Neural cell (in vitro differentiated cells): ENCODE data around the gene CCL24. TPM values are rescaled to one million over a fixed set of nuclear protein-coding genes. Genes with fewer than 3 reads are reported as not detected.

Experiments
- H2AFZ ChIP-seq: fragments of 200-600, 300-800 bp; sonication (generic), shearing (Covaris generic); 2 replicates; pipeline ENCODE4 v1.6.0; 2014; ENCODE audit warnings: low read depth, mild to moderate bottlenecking, antibody characterized with exemption, low read length, moderate library complexity
- H3F3A ChIP-seq: fragments of 200-600 bp; shearing (Covaris generic); 2 replicates; pipeline ENCODE4 v1.6.1; 2016; ENCODE audit warnings: mild to moderate bottlenecking, moderate library complexity, mixed read lengths, antibody characterized with exemption, low read length; ENCODE audit not compliant: insufficient read depth, poor library complexity, severe bottlenecking
- H3K27ac ChIP-seq: fragments of 200-600, 300-800 bp; sonication (generic), shearing (Covaris generic); 2 replicates; pipeline ENCODE4 v1.5.1; 2014; ENCODE audit warnings: mild to moderate bottlenecking, low read length, moderate library complexity
- H3K27me3 ChIP-seq: fragments of 300-800, 200-600 bp; sonication (generic), shearing (Covaris generic); 2 replicates; pipeline ENCODE4 v1.6.0; 2014; ENCODE audit warnings: mild to moderate bottlenecking, low read depth, low read length, moderate library complexity; ENCODE audit not compliant: insufficient read depth
- H3K36me3 ChIP-seq: fragments of 300-800, 200-600 bp; sonication (generic), shearing (Covaris generic); 2 replicates; pipeline ENCODE4 v1.5.1; 2014; ENCODE audit warnings: mild to moderate bottlenecking, antibody characterized with exemption, low read length, moderate library complexity; ENCODE audit not compliant: insufficient read depth
- H3K4me2 ChIP-seq: fragments of 300-800, 200-600 bp; sonication (generic), shearing (Covaris generic); 2 replicates; pipeline ENCODE4 v1.6.0; 2014; ENCODE audit warnings: mild to moderate bottlenecking, low read length
- H3K4me3 ChIP-seq: fragments of 300-800, 200-600 bp; sonication (generic), shearing (Covaris generic); 2 replicates; pipeline ENCODE4 v1.5.1; 2014; ENCODE audit warnings: mild to moderate bottlenecking, low read length, moderate library complexity
- H3K79me2 ChIP-seq: fragments of 200-600 bp; shearing (Covaris generic); replicated peaks from 2 replicates; pipeline ENCODE4 v1.6.0; 2014; ENCODE audit warnings: mild to moderate bottlenecking, low read length, moderate library complexity; ENCODE audit not compliant: insufficient read depth
- H3K9ac ChIP-seq: fragments of 300-800, 200-600 bp; sonication (generic), shearing (Covaris generic); 2 replicates; pipeline ENCODE4 v1.6.1; 2016; ENCODE audit warnings: mild to moderate bottlenecking, low read length, mixed read lengths
- H3K9me2 ChIP-seq: fragments of 200-600 bp; shearing (Covaris generic); 2 replicates; pipeline ENCODE4 v1.6.1; 2016; ENCODE audit warnings: mild to moderate bottlenecking, low read length, mixed read lengths; ENCODE audit not compliant: insufficient read depth
- H3K9me3 ChIP-seq: fragments of 200-600, 300-800 bp; sonication (generic), shearing (Covaris generic); 2 replicates; pipeline ENCODE4 v1.6.1; 2016; ENCODE audit warnings: mild to moderate bottlenecking, mixed run types, low read length, moderate library complexity, mixed read lengths
- H4K20me1 ChIP-seq: fragments of 200-600 bp; shearing (Covaris generic); 2 replicates; pipeline ENCODE4 v1.6.1; 2016; ENCODE audit warnings: mild to moderate bottlenecking, mixed run types; ENCODE audit not compliant: insufficient read depth
- CTCF ChIP-seq: fragments of 450-650 bp; IDR thresholded peaks from 2 replicates; pipeline ENCODE4 v1.5.1; 2014; ENCODE audit warnings: antibody characterized with exemption, mild to moderate bottlenecking, moderate library complexity; ENCODE audit not compliant: poor library complexity, severe bottlenecking
- EP300 ChIP-seq: fragments of 450-650 bp; conservative IDR thresholded peaks from 2 replicates; pipeline ENCODE4 v1.6.1; 2014; ENCODE audit warnings: antibody characterized with exemption, mild to moderate bottlenecking, moderate library complexity; ENCODE audit not compliant: poor library complexity, severe bottlenecking
- EZH2 ChIP-seq: fragments of 200-600, 300-800 bp; shearing (Covaris generic), sonication (generic); IDR thresholded peaks from 2 replicates; pipeline ENCODE4 v1.6.1; 2014; ENCODE audit warnings: antibody characterized with exemption, low read length, borderline replicate concordance, mild to moderate bottlenecking; ENCODE audit not compliant: insufficient read depth, poor library complexity, severe bottlenecking
- MXI1 ChIP-seq: fragments of 450-650 bp; conservative IDR thresholded peaks from 2 replicates; pipeline ENCODE4 v1.6.1; 2014; ENCODE audit warnings: antibody characterized with exemption, mild to moderate bottlenecking; ENCODE audit not compliant: poor library complexity, severe bottlenecking
- POLR2AphosphoS5 ChIP-seq: IDR thresholded peaks from 2 replicates; pipeline ENCODE4 v1.6.1; 2012
- RAD21 ChIP-seq: fragments of 450-650 bp; conservative IDR thresholded peaks from 2 replicates; pipeline ENCODE4 v1.6.1; 2014; ENCODE audit warnings: antibody characterized with exemption, mild to moderate bottlenecking, moderate library complexity
- REST ChIP-seq: IDR thresholded peaks from 2 replicates; pipeline ENCODE4 v1.6.1; 2012; ENCODE audit warnings: borderline replicate concordance
- SMC3 ChIP-seq: fragments of 450-650 bp; conservative IDR thresholded peaks from 2 replicates; pipeline ENCODE4 v1.6.1; 2014; ENCODE audit warnings: antibody characterized with exemption, mild to moderate bottlenecking, moderate library complexity; ENCODE audit not compliant: poor library complexity
- TAF1 ChIP-seq: IDR thresholded peaks from 2 replicates; pipeline ENCODE4 v1.6.1; 2012; ENCODE audit warnings: low read depth
- polyA minus RNA-seq: library from RNA; depleted of rRNA, polyadenylated mRNA; stranded (reverse); fragments of >200 nt; gene quantifications from 2 replicates; pipeline ENCODE4 v1.2.3, GENCODE V29; 2014
- polyA plus RNA-seq: library from polyadenylated mRNA; depleted of rRNA; stranded (reverse); fragments of >200 nt; gene quantifications from 2 replicates; pipeline ENCODE4 v1.2.3, GENCODE V29; 2014

Gene CCL24
- polyA plus RNA-seq (not detected in 2 replicates), polyA minus RNA-seq (not detected in 2 replicates)

GRCh38 chr7:75813781-75814236 is at the start of gene CCL24:
Gene CCL24, minus strand, starts transcription at chr7:75813806. Its CDS starts 91 bp downstream, at chr7:75813715.
- H3F3A ChIP-seq: no peaks in the 10 kb centered on the region
- H3K9me3 ChIP-seq: no peaks in the 10 kb centered on the region
- H2AFZ ChIP-seq: no peak within 1 kb of the TSS
- H3K9me2 ChIP-seq: no peaks in the 10 kb centered on the region
- H3K27me3 ChIP-seq: no peaks in the 10 kb centered on the region
- H3K4me2 ChIP-seq: no peak within 1 kb of the TSS
- no peaks in the 10 kb centered on the region for H4K20me1 ChIP-seq
- no peak within 1 kb of the TSS for H3K4me3 ChIP-seq
- no peak within 1 kb of the TSS for H3K27ac ChIP-seq
- no peaks in the 10 kb centered on the region for H3K79me2 ChIP-seq
- no peaks in the 10 kb centered on the region for H3K36me3 ChIP-seq
- no peak for TF ChIP-seq EP300
- TF ChIP-seq MXI1: no peak
- TF ChIP-seq TAF1: no peak
- no peak for TF ChIP-seq REST
- no peak for TF ChIP-seq RAD21
- no peak for TF ChIP-seq CTCF
- no peak for TF ChIP-seq EZH2
- TF ChIP-seq SMC3: no peak
- no peak within 1 kb of the TSS for H3K9ac ChIP-seq

GRCh38 chr7:75861636-75862035 is 48.0 kb upstream of the CCL24 start:
- Histone ChIP-seq H3K4me3 (no peak overlapping the region), H3K27ac (no peak overlapping the region), H3K9me3 (no peaks in the 10 kb centered on the region), H3K27me3 (no peaks in the 10 kb centered on the region), H3K9me2 (no peaks in the 10 kb centered on the region), H3K36me3 (no peaks in the 10 kb centered on the region), H2AFZ (no peak overlapping the region), H3K79me2 (no peaks in the 10 kb centered on the region), H3K9ac (no peak overlapping the region), H4K20me1 (no peaks in the 10 kb centered on the region), H3F3A (no peaks in the 10 kb centered on the region), H3K4me2 (no peak overlapping the region)
- TF ChIP-seq POLR2AphosphoS5: no peak
- no peak for TF ChIP-seq EP300
- TF ChIP-seq SMC3: no peak
- TF ChIP-seq CTCF: no peak
- TF ChIP-seq MXI1: no peak
- TF ChIP-seq EZH2: no peak
- no peak for TF ChIP-seq RAD21
- TF ChIP-seq REST: no peak
- no peak for TF ChIP-seq TAF1
